SK-N-SH (cell line): ENCODE data around the gene ANKK1.

Experiments
- FOXM1 ChIP-seq: IDR thresholded peaks from 2 replicates; pipeline ENCODE4 v1.4.0; 2012; ENCODE audit warnings: low read depth, mild to moderate bottlenecking
- MEF2A ChIP-seq: IDR thresholded peaks from 2 replicates; pipeline ENCODE4 v1.4.0; 2012; ENCODE audit warnings: low read depth, borderline replicate concordance
- NFIC ChIP-seq: IDR thresholded peaks from 2 replicates; pipeline ENCODE4 v1.4.0; 2012; ENCODE audit warnings: borderline replicate concordance
- RCOR1 ChIP-seq: fragments of 150-350 bp; IDR thresholded peaks from 2 replicates; pipeline ENCODE4 v1.6.1; 2017; ENCODE audit warnings: antibody characterized with exemption, low read length
- TEAD4 ChIP-seq: IDR thresholded peaks from 2 replicates; pipeline ENCODE4 v1.4.0; 2012; ENCODE audit warnings: mild to moderate bottlenecking, borderline replicate concordance; ENCODE audit not compliant: insufficient read depth
- TF ChIP-seq, protein P1 (sequence below): fragments of 200-600 bp; sonication (generic); IDR thresholded peaks from 2 replicates; pipeline ENCODE4 v1.6.1; 2017; ENCODE audit warnings: antibody characterized with exemption, mild to moderate bottlenecking, moderate library complexity

DNA sequence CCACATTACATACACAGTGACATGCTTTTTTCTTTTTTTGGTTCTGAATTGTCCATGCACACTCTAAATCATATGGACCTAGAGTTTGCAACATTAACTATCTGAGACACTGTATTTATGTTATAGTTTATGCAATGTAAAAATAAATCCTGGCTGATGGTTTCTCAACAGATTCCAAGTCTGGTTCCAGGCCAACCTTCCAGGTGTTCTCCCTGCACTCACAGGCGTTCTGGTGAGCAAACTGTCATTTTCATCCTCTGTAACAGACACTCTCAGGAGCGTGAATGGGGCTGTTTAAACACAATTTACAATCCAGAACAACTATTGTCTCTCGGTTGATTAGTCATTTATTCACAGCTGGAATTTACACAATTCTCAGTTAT lies 36.5 kb upstream of the ANKK1 start:
- TF ChIP-seq FOXM1 (no peak), RCOR1 (no peak), TEAD4 (no peak), MEF2A (no peak), NFIC (no peak)
- TF ChIP-seq, protein P1, sequence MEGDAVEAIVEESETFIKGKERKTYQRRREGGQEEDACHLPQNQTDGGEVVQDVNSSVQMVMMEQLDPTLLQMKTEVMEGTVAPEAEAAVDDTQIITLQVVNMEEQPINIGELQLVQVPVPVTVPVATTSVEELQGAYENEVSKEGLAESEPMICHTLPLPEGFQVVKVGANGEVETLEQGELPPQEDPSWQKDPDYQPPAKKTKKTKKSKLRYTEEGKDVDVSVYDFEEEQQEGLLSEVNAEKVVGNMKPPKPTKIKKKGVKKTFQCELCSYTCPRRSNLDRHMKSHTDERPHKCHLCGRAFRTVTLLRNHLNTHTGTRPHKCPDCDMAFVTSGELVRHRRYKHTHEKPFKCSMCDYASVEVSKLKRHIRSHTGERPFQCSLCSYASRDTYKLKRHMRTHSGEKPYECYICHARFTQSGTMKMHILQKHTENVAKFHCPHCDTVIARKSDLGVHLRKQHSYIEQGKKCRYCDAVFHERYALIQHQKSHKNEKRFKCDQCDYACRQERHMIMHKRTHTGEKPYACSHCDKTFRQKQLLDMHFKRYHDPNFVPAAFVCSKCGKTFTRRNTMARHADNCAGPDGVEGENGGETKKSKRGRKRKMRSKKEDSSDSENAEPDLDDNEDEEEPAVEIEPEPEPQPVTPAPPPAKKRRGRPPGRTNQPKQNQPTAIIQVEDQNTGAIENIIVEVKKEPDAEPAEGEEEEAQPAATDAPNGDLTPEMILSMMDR: no peak
